Prostate gland (tissue), 2 donors: ENCODE measurements around the gene CASP6.

Experiments used
- POLR2A ChIP-seq: fragments of 450-650 bp; IDR thresholded peaks from one replicate; pipeline ENCODE4 v1.6.1; 2016; ENCODE audit warnings: antibody characterized with exemption, mild to moderate bottlenecking
- POLR2AphosphoS5 ChIP-seq: sonication (generic); formaldehyde crosslinking; IDR thresholded peaks from one replicate; pipeline ENCODE4 v1.6.1; 2017; ENCODE audit warnings: antibody characterized with exemption
- TF ChIP-seq, protein P1 (sequence below), 4 experiments: fragments of 200-600 bp in 2 of 4; fragments of 450-650 bp in 2 of 4; sonication (generic) in 2 of 4; IDR thresholded peaks; 1 replicate in 3 of 4; 2 replicates in 1 of 4; pipeline ENCODE4 v1.5.1; 2016 to 2019; ENCODE audit warnings: antibody characterized with exemption in 4 of 4, mild to moderate bottlenecking in 2 of 4, moderate library complexity in 2 of 4

DNA sequence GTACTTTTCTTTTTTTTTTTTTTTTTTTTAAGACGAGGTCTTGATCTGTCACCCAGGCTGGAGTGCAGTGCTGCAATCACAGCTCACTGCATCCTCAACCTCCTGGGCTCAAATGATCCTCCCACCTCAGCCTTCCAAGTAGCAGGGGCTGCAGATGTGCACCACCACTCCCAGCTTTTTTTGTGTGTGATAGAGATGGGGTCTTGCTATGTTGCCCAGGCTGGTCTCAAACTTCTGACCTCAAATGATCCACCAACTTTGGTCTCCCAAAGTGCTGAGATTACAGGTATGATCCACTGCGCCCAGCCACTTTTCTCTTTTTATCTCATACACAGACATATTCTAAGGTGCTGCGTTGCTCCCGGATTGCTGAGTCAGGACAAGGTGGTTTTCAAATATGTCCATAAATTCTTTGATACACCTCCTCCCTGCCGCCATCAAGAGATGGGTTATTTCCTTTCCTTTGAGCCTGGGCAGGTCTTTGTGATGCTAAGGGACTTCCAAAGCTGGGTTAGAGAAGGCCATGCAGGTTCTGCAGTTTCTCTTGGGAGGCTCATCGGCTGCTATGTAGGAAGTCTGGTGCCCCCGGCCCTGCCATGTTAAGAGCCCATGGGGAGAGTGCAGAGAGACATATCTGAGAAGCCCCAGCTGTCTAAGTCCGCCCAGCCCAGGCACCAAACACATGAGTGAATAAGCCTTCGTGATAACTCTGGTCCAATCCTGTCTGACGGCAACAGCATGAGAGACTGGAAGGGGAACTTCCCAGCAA is 35.0 kb upstream of the CASP6 start:
- TF ChIP-seq, protein P1, sequence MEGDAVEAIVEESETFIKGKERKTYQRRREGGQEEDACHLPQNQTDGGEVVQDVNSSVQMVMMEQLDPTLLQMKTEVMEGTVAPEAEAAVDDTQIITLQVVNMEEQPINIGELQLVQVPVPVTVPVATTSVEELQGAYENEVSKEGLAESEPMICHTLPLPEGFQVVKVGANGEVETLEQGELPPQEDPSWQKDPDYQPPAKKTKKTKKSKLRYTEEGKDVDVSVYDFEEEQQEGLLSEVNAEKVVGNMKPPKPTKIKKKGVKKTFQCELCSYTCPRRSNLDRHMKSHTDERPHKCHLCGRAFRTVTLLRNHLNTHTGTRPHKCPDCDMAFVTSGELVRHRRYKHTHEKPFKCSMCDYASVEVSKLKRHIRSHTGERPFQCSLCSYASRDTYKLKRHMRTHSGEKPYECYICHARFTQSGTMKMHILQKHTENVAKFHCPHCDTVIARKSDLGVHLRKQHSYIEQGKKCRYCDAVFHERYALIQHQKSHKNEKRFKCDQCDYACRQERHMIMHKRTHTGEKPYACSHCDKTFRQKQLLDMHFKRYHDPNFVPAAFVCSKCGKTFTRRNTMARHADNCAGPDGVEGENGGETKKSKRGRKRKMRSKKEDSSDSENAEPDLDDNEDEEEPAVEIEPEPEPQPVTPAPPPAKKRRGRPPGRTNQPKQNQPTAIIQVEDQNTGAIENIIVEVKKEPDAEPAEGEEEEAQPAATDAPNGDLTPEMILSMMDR (IDR thresholded peaks at IDR 0.05), result no peak
- TF ChIP-seq POLR2AphosphoS5 (no peak), POLR2A (no peak)
